GM23338 (cell line): ENCODE results near the gene ACKR1. TPM values are rescaled to one million over a fixed set of nuclear protein-coding genes. Genes with fewer than 3 reads are reported as not detected.

ENCODE experiments used
- ATAC-seq: fragments of 200-7000 bp; cut with Tn5 transposase; 3 replicates; pipeline ENCODE4 v1.9.1; 2020
- DNase-seq: peaks from one replicate; pipeline ENCODE4 v3.0.0-alpha.2; 2015; ENCODE audit warnings: low spot score
- H2AFZ ChIP-seq: fragments of 200-600 bp; sonication (generic); 2 replicates; pipeline ENCODE4 v1.8.0; 2016; ENCODE audit warnings: antibody characterized with exemption, mild to moderate bottlenecking, moderate library complexity
- H3F3A ChIP-seq: fragments of 200-600 bp; sonication (generic); replicated peaks from 2 replicates; pipeline ENCODE4 v1.8.0; 2017; ENCODE audit warnings: antibody characterized with exemption, mixed run types, low read depth
- H3K27ac ChIP-seq: fragments of 200-600 bp; sonication (generic); 2 replicates; pipeline ENCODE4 v1.6.1; 2016; ENCODE audit warnings: low read depth
- H3K27me3 ChIP-seq: fragments of 200-600 bp; sonication (generic); 2 replicates; pipeline ENCODE4 v1.8.0; 2016; ENCODE audit warnings: mild to moderate bottlenecking, mixed run types, moderate library complexity; ENCODE audit not compliant: insufficient read depth
- H3K36me3 ChIP-seq: fragments of 200-600 bp; sonication (generic); 2 replicates; pipeline ENCODE4 v1.8.0; 2016; ENCODE audit warnings: mild to moderate bottlenecking; ENCODE audit not compliant: insufficient read depth
- H3K4me1 ChIP-seq: fragments of 200-600 bp; sonication (generic); 2 replicates; pipeline ENCODE4 v1.8.0; 2016; ENCODE audit warnings: mild to moderate bottlenecking, moderate library complexity; ENCODE audit not compliant: insufficient read depth
- H3K4me2 ChIP-seq: fragments of 200-600 bp; sonication (generic); 2 replicates; pipeline ENCODE4 v1.7.1; 2017; ENCODE audit warnings: mixed run types
- H3K4me3 ChIP-seq: fragments of 200-600 bp; sonication (generic); 2 replicates; pipeline ENCODE4 v1.6.1; 2016; ENCODE audit warnings: mixed run types
- H3K79me2 ChIP-seq: fragments of 200-600 bp; sonication (generic); replicated peaks from 2 replicates; pipeline ENCODE4 v1.8.0; 2017; ENCODE audit warnings: mild to moderate bottlenecking; ENCODE audit not compliant: insufficient read depth
- H3K9me2 ChIP-seq: fragments of 200-600 bp; sonication (generic); 2 replicates; pipeline ENCODE4 v1.8.0; 2017; ENCODE audit not compliant: insufficient read depth
- H4K20me1 ChIP-seq: fragments of 200-600 bp; sonication (generic); replicated peaks from 2 replicates; pipeline ENCODE4 v1.8.0; 2017; ENCODE audit warnings: mild to moderate bottlenecking; ENCODE audit not compliant: insufficient read depth
- H3K27ac Mint-ChIP-seq: 2 replicates; pipeline ENCODE4 v1.8.0; 2020; ENCODE audit warnings: inconsistent platforms, mild to moderate bottlenecking, moderate library complexity, mixed read lengths
- H3K27me3 Mint-ChIP-seq: 3 replicates; pipeline ENCODE4 v1.8.0; 2022; ENCODE audit warnings: low read depth, mild to moderate bottlenecking, moderate library complexity, mixed read lengths, inconsistent platforms; ENCODE audit not compliant: insufficient read depth, poor library complexity
- H3K36me3 Mint-ChIP-seq: 3 replicates; pipeline ENCODE4 v1.8.0; 2021; ENCODE audit warnings: low read depth, mild to moderate bottlenecking, inconsistent platforms, moderate library complexity, mixed read lengths
- H3K4me1 Mint-ChIP-seq: 3 replicates; pipeline ENCODE4 v1.8.0; 2020; ENCODE audit warnings: mild to moderate bottlenecking, inconsistent platforms, mixed read lengths
- H3K4me3 Mint-ChIP-seq: 3 replicates; pipeline ENCODE4 v1.8.0; 2021; ENCODE audit warnings: moderate library complexity, mild to moderate bottlenecking, inconsistent platforms, mixed read lengths
- H3K9me3 Mint-ChIP-seq: 3 replicates; pipeline ENCODE4 v1.8.0; 2020; ENCODE audit warnings: moderate library complexity, mild to moderate bottlenecking, inconsistent platforms, mixed read lengths
- CREB1 ChIP-seq: fragments of 250-450 bp; sonication (Bioruptor Pico); IDR thresholded peaks from 2 replicates; pipeline ENCODE4 v1.5.0; 2020; ENCODE audit warnings: low read depth, mild to moderate bottlenecking, moderate library complexity
- EZH2 ChIP-seq: fragments of 200-600 bp; sonication (generic); IDR thresholded peaks from one replicate; pipeline ENCODE4 v1.8.0; 2017; ENCODE audit warnings: antibody characterized with exemption, mild to moderate bottlenecking, low read depth; ENCODE audit not compliant: unreplicated experiment
- EZH2phosphoT487 ChIP-seq: fragments of 200-600 bp; sonication (generic); IDR thresholded peaks from one replicate; pipeline ENCODE4 v1.8.1; 2018; ENCODE audit warnings: antibody characterized with exemption; ENCODE audit not compliant: unreplicated experiment
- JUNB ChIP-seq: IDR thresholded peaks from one replicate; pipeline ENCODE4 v1.6.1; 2016; ENCODE audit warnings: antibody characterized with exemption; ENCODE audit not compliant: unreplicated experiment
- NANOG ChIP-seq: IDR thresholded peaks from 2 replicates; pipeline ENCODE4 v1.6.1; 2016; ENCODE audit warnings: antibody characterized with exemption, borderline replicate concordance
- POLR2AphosphoS5 ChIP-seq: IDR thresholded peaks from 2 replicates; pipeline ENCODE4 v1.6.1; 2016; ENCODE audit warnings: antibody characterized with exemption, low read depth
- STAT1 ChIP-seq: IDR thresholded peaks from one replicate; pipeline ENCODE4 v1.6.1; 2016; ENCODE audit warnings: antibody characterized with exemption; ENCODE audit not compliant: unreplicated experiment
- ZNF114 ChIP-seq: fragments of 250-450 bp; sonication (Bioruptor Pico); IDR thresholded peaks from 2 replicates; pipeline ENCODE4 v1.5.0; 2020; ENCODE audit warnings: mild to moderate bottlenecking, moderate library complexity
- ZNF331 ChIP-seq: fragments of 250-450 bp; sonication (Bioruptor Pico); IDR thresholded peaks from 2 replicates; pipeline ENCODE4 v1.5.0; 2020; ENCODE audit warnings: low read depth, mild to moderate bottlenecking, moderate library complexity
- polyA plus RNA-seq: library from polyadenylated mRNA; unstranded; fragments of >200 nt; fragmentation: Nextera tagmentation; extraction: Ambion mirVana; gene quantifications from 2 replicates; pipeline ENCODE4 v1.2.1, GENCODE V29; 2016
- total RNA-seq: library from RNA; depleted of rRNA; stranded (reverse); fragments of >200 nt; shearing (Covaris generic); gene quantifications from 2 replicates; pipeline ENCODE4 v1.2.3, GENCODE V29; 2014
- TF ChIP-seq, protein P1 (sequence below): IDR thresholded peaks from one replicate; pipeline ENCODE4 v1.6.1; 2018; ENCODE audit warnings: antibody characterized with exemption; ENCODE audit not compliant: unreplicated experiment
- TF ChIP-seq, protein P2 (sequence below), 2 experiments: fragments of 200-600 bp in 1 of 2; sonication (generic) in 1 of 2; conservative IDR thresholded peaks; 2 replicates each; pipeline versions ENCODE4 v1.5.1 to v1.6.1; 2016 to 2017; ENCODE audit warnings: antibody characterized with exemption in 2 of 2, low read depth in 2 of 2, mild to moderate bottlenecking in 2 of 2, moderate library complexity in 1 of 2
- TF ChIP-seq, protein P3 (sequence below): fragments of 250-450 bp; sonication (Bioruptor Pico); IDR thresholded peaks from 2 replicates; pipeline ENCODE4 v1.5.0; 2020; ENCODE audit warnings: mild to moderate bottlenecking, moderate library complexity
- TF ChIP-seq, protein P4 (sequence below): IDR thresholded peaks from 2 replicates; pipeline ENCODE4 v1.6.1; 2016; ENCODE audit warnings: antibody characterized with exemption

Gene ACKR1
- total and polyA plus RNA-seq, 2 experiments from 2014 or later = 0.29 TPM; not detected in 1

DNA sequence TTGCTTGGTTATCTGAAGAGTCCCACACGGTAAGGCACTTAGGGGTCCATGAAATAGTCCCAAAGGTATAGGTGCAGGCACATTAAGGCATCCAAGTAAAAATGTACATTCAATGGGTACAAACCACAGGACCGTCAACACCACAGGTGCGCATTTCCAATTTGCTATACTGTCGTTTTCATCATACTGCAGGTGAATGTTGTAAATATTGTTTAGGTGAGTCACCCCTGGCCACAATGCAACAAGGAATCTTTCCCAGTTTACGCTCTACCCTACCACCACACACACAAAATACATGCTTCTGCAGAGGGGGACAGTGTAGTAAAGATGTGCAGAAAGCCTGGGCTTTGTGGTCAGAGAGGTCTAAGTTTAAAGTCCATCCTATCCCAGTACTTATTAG lies 19.6 kb upstream of the ACKR1 start:
- DNase-seq = no peak
- Histone ChIP-seq H3K36me3 (no peaks in the 10 kb centered on the region), H2AFZ (no peak overlapping the region), H3K27ac (no peak overlapping the region), H3K9me2 (no peaks in the 10 kb centered on the region), H3K79me2 (peaks cover 10% of the 10 kb centered on the region), H3K4me3 (no peak overlapping the region), H4K20me1 (no peaks in the 10 kb centered on the region), H3K4me2 (no peak overlapping the region), H3K4me1 (peaks cover 11% of the 10 kb centered on the region), H3K27me3 (no peaks in the 10 kb centered on the region), H3F3A (0 out of 2 replicates have a peak, but pooled peaks cover 3% of the 10 kb centered on the region)
- Mint-ChIP-seq H3K36me3 (no peaks in the 10 kb centered on the region), H3K27me3 (peaks cover 3% of the 10 kb centered on the region), H3K4me3 (no peak overlapping the region), H3K4me1 (peaks cover 41% of the 10 kb centered on the region), H3K27ac (no peak overlapping the region), H3K9me3 (no peaks in the 10 kb centered on the region)
- ATAC-seq = no peak
- TF ChIP-seq POLR2AphosphoS5 = no peak
- no peak for TF ChIP-seq EZH2
- no peak for TF ChIP-seq ZNF114 (CRISPR knock-in tag)
- TF ChIP-seq, protein P1, sequence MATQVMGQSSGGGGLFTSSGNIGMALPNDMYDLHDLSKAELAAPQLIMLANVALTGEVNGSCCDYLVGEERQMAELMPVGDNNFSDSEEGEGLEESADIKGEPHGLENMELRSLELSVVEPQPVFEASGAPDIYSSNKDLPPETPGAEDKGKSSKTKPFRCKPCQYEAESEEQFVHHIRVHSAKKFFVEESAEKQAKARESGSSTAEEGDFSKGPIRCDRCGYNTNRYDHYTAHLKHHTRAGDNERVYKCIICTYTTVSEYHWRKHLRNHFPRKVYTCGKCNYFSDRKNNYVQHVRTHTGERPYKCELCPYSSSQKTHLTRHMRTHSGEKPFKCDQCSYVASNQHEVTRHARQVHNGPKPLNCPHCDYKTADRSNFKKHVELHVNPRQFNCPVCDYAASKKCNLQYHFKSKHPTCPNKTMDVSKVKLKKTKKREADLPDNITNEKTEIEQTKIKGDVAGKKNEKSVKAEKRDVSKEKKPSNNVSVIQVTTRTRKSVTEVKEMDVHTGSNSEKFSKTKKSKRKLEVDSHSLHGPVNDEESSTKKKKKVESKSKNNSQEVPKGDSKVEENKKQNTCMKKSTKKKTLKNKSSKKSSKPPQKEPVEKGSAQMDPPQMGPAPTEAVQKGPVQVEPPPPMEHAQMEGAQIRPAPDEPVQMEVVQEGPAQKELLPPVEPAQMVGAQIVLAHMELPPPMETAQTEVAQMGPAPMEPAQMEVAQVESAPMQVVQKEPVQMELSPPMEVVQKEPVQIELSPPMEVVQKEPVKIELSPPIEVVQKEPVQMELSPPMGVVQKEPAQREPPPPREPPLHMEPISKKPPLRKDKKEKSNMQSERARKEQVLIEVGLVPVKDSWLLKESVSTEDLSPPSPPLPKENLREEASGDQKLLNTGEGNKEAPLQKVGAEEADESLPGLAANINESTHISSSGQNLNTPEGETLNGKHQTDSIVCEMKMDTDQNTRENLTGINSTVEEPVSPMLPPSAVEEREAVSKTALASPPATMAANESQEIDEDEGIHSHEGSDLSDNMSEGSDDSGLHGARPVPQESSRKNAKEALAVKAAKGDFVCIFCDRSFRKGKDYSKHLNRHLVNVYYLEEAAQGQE = no peak
- no peak for TF ChIP-seq EZH2phosphoT487
- TF ChIP-seq STAT1 = no peak
- TF ChIP-seq, protein P2, sequence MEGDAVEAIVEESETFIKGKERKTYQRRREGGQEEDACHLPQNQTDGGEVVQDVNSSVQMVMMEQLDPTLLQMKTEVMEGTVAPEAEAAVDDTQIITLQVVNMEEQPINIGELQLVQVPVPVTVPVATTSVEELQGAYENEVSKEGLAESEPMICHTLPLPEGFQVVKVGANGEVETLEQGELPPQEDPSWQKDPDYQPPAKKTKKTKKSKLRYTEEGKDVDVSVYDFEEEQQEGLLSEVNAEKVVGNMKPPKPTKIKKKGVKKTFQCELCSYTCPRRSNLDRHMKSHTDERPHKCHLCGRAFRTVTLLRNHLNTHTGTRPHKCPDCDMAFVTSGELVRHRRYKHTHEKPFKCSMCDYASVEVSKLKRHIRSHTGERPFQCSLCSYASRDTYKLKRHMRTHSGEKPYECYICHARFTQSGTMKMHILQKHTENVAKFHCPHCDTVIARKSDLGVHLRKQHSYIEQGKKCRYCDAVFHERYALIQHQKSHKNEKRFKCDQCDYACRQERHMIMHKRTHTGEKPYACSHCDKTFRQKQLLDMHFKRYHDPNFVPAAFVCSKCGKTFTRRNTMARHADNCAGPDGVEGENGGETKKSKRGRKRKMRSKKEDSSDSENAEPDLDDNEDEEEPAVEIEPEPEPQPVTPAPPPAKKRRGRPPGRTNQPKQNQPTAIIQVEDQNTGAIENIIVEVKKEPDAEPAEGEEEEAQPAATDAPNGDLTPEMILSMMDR (conservative IDR thresholded peaks at IDR 0.05; ENCODE audit: low read depth in 2 of 2) = no peak
- TF ChIP-seq, protein P3, sequence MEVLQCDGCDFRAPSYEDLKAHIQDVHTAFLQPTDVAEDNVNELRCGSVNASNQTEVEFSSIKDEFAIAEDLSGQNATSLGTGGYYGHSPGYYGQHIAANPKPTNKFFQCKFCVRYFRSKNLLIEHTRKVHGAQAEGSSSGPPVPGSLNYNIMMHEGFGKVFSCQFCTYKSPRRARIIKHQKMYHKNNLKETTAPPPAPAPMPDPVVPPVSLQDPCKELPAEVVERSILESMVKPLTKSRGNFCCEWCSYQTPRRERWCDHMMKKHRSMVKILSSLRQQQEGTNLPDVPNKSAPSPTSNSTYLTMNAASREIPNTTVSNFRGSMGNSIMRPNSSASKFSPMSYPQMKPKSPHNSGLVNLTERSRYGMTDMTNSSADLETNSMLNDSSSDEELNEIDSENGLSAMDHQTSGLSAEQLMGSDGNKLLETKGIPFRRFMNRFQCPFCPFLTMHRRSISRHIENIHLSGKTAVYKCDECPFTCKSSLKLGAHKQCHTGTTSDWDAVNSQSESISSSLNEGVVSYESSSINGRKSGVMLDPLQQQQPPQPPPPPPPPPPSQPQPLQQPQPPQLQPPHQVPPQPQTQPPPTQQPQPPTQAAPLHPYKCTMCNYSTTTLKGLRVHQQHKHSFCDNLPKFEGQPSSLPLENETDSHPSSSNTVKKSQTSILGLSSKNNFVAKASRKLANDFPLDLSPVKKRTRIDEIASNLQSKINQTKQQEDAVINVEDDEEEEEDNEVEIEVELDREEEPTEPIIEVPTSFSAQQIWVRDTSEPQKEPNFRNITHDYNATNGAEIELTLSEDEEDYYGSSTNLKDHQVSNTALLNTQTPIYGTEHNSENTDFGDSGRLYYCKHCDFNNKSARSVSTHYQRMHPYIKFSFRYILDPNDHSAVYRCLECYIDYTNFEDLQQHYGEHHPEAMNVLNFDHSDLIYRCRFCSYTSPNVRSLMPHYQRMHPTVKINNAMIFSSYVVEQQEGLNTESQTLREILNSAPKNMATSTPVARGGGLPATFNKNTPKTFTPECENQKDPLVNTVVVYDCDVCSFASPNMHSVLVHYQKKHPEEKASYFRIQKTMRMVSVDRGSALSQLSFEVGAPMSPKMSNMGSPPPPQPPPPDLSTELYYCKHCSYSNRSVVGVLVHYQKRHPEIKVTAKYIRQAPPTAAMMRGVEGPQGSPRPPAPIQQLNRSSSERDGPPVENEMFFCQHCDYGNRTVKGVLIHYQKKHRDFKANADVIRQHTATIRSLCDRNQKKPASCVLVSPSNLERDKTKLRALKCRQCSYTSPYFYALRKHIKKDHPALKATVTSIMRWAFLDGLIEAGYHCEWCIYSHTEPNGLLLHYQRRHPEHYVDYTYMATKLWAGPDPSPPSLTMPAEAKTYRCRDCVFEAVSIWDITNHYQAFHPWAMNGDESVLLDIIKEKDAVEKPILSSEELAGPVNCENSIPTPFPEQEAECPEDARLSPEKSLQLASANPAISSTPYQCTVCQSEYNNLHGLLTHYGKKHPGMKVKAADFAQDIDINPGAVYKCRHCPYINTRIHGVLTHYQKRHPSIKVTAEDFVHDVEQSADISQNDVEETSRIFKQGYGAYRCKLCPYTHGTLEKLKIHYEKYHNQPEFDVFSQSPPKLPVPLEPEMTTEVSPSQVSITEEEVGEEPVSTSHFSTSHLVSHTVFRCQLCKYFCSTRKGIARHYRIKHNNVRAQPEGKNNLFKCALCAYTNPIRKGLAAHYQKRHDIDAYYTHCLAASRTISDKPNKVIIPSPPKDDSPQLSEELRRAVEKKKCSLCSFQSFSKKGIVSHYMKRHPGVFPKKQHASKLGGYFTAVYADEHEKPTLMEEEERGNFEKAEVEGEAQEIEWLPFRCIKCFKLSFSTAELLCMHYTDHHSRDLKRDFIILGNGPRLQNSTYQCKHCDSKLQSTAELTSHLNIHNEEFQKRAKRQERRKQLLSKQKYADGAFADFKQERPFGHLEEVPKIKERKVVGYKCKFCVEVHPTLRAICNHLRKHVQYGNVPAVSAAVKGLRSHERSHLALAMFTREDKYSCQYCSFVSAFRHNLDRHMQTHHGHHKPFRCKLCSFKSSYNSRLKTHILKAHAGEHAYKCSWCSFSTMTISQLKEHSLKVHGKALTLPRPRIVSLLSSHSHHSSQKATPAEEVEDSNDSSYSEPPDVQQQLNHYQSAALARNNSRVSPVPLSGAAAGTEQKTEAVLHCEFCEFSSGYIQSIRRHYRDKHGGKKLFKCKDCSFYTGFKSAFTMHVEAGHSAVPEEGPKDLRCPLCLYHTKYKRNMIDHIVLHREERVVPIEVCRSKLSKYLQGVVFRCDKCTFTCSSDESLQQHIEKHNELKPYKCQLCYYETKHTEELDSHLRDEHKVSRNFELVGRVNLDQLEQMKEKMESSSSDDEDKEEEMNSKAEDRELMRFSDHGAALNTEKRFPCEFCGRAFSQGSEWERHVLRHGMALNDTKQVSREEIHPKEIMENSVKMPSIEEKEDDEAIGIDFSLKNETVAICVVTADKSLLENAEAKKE (CRISPR knock-in tag) = no peak
- no peak for TF ChIP-seq ZNF331 (CRISPR knock-in tag)
- TF ChIP-seq, protein P4, sequence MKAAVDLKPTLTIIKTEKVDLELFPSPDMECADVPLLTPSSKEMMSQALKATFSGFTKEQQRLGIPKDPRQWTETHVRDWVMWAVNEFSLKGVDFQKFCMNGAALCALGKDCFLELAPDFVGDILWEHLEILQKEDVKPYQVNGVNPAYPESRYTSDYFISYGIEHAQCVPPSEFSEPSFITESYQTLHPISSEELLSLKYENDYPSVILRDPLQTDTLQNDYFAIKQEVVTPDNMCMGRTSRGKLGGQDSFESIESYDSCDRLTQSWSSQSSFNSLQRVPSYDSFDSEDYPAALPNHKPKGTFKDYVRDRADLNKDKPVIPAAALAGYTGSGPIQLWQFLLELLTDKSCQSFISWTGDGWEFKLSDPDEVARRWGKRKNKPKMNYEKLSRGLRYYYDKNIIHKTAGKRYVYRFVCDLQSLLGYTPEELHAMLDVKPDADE = no peak
- TF ChIP-seq CREB1 (CRISPR knock-in tag) = no peak
- no peak for TF ChIP-seq NANOG
- no peak for TF ChIP-seq JUNB
